Measurements from ENCODE around the gene SMAD9.

SMAD9 gene

DNA sequence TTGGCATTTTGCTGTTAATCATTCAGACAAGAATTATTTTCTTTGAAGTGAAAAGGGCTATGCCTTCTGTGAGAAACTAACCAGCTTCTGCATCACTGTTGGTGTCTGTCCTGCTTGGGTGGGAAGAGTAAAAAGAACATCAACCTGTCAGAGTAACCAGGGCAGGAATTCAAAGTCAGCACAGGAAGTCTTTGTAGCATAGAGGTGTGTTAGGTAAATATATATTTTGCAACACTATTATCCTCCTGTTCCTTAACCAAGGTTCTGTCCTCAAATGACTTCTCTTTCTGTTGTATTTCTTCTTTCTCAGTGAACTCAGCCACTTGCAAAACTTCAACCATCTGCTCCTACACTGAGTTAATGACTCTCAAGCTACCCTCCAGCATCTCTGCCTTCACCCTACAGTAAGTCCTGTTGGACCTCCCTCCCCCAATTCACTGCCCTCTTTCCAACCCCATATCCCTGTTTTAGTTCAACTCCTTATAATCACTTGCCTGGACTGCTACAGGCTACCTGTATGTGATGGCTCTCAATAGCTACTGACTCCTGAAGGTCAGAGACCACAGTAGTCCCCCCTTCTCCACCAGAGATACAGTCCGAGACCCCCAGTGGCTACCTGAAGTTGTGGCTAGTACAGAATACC, 49.9 kb downstream of the SMAD9 start:
- no peak for DNase-seq (ENCODE audit: low read depth, low spot score)
- H3K27ac ChIP-seq: peak overlapping the region; percentile 47

DNA sequence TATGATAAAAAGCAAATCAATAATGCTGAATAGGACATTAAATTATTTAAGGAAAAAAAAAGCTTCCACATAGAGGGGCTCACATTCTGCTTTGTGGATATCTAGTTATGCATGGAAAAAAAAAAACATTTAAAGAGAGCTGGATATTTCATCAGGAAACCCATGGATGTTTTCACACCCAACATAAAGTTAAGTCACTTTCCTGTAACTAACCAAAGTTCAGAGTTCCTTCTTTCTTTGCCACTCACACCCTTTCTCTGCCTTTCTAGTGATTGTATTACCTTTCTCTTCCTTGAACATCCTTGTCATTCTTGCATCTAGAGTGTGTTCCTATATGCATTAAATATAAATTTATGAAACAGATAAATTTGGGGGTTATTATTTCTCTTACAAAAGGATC, 53.8 kb downstream of the SMAD9 start:
- no peak overlapping the region for H3K27ac ChIP-seq
- DNase-seq (ENCODE audit: low read depth, low spot score): no peak

DNA sequence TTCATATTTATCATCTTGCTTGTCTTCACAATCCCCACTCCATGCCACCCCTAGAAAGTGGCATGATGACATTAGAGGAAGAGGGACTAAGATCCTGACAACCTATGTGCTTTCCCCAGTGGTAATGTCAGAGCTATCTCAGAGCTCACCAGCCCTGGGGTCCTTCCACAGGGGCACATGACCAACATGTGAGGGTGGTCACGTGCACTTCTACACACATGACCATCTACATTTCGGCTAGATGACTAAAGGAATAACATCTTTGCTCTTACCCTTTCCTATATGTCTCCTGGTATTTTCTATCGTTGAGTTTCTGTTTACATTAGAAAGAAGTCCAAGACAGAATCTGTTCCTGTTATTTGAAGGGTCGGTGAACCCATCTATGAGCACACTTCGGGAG, 54.8 kb downstream of the SMAD9 start:
- DNase-seq (ENCODE audit: low read depth, low spot score): no peak

DNA sequence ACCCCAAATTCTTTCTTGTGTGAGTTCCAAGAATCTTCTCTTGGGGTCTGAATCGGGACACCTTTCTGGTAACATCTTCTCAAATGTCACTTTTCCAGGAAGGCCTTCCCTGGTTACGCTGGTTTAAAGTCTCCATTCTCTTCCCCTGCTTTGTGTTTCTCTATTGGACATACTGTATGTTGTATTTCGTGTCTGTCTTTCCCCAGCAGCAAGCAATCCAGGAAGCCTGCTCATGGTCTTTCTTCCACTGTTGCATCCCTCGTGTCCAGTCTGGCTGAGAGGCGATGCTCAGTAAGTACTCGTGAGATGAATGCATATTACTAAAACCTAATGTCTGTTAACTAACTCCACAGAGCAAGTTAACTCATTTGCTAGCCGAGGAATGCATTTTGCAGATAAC, 57.3 kb downstream of the SMAD9 start:
- no peak overlapping the region for H3K27ac ChIP-seq
- no peak for DNase-seq (ENCODE audit: low read depth, low spot score)

More for the DNA sequence above, 54.8 kb downstream of the SMAD9 start:
- no peak overlapping the region for H3K27ac ChIP-seq

DNA sequence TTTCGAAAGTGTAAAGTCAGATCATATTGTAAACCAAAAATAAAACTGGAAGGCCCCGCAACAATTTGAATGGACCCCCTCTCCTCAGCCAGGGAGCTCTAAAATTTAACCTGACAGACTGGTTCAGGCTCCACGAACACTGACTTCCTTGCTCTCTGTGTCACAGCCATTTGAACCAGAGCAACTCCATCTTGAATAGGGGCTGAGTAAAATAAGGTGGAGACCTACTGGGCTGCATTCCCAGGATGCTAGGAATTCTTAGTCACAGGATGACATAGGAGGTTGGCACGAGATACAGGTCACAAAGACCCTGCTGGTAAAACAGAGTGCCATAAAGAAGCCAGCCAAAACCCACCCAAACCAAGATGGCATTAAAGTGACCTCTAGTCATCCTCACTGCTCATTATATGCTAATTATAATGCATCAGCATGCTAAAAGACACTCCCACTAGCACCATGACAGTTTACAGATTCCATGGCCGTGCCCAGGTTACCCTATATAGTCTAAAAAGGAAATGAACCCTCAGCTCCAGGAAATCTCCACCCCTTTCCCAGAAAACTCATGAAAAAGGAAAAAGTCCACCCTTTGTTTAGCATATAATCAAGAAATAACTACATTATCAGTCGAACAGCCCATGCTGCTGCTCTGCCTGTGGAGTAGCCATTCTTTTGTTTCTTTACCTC, 57.9 kb downstream of the SMAD9 start:
- DNase-seq (ENCODE audit: low read depth, low spot score): no peak
- no peak overlapping the region for H3K27ac ChIP-seq

DNA sequence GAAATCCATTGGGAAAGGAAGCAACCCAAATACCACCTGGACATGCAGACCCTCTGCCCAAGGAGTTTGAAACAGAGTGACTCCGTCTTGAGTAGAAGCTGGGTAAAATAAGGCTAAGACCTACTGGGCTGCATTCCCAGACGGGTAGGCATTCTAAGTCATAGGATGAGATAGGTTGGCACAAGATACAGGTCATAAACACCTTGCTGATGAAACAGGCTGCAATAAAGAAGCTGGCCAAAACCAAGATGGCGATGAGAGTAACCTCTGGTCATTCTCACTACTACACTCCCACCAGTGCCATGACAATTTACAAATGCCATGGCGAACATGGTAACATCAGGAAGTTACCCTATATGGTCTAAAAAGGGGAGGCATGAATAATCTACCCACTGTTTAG, 60.8 kb downstream of the SMAD9 start:
- DNase-seq (ENCODE audit: low read depth, low spot score): no peak
- peak overlapping the region; percentile 13 for H3K27ac ChIP-seq

DNA sequence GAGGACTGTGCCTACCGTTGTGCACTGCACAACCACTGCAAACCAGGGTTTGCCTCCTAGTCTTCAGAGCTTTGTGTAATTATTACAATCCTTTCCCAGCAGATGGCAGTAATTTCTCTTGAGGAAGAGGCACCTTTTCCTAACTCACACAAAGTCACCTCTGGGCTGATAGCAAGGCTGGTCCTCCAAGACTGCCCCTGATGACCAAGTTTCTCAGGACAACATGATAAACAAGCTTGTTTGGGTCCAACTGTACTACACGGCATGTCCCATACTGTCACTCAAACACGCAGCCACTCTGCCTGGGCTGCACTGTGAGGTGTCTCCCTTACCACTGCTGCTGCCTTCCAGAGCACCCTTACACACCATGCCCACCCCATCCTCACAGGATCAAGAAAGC, 61.7 kb downstream of the SMAD9 start:
- no peak for DNase-seq (ENCODE audit: low read depth, low spot score)
- H3K27ac ChIP-seq: no peak overlapping the region

DNA sequence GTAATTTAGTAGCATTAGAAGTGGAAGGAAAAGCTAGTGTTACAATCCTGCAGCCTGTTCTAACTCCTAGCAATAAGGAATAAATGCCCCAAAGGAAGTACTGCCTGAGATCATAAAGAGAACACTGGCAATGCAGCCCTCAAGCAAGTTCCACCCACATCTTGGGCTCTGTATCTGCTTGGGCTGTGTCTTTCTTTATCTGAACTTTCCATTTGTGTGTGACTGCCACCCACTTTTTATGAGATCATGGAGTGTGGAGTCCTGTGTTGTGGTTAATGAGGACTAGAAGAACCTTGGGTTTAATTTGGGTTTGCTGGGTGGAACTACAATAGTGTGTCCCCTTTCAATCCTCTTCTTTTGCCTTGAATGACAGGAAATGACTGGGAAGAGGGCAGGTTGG, 62.8 kb downstream of the SMAD9 start:
- no peak overlapping the region for H3K27ac ChIP-seq
- no peak for DNase-seq (ENCODE audit: low read depth, low spot score)

DNA sequence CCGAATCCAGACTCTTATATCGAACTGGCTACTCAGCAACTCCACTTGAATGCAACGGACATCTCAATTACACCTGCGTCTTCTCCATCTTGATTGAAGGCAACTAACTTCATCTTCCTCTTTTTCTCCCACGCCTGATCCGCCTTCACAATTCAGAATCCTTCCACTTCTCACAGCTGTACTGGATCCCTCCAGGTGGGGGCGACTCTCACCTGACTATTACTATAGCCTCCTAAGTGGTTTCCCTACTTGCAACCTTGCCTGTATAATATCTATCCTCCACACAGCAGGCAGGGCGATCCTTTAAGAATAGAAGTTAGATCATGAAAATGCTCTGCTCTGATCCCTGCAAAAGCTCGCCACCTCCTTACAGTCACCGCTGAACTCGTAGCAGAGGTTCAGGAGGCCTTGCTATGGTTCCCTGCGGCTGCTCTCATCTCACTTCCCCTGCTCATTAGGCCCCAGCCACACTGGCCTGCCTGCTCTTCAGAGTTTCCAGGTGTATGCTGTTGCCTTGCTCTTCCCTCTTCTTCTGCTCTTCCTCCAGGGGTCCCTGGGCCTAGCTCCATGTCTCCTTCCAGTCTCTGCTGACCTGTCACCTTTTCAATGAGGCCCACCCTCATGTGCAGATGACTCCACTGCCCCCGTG, 69.1 kb downstream of the SMAD9 start:
- no peak overlapping the region for H3K27ac ChIP-seq
- no peak for DNase-seq (ENCODE audit: low read depth, low spot score)

DNA sequence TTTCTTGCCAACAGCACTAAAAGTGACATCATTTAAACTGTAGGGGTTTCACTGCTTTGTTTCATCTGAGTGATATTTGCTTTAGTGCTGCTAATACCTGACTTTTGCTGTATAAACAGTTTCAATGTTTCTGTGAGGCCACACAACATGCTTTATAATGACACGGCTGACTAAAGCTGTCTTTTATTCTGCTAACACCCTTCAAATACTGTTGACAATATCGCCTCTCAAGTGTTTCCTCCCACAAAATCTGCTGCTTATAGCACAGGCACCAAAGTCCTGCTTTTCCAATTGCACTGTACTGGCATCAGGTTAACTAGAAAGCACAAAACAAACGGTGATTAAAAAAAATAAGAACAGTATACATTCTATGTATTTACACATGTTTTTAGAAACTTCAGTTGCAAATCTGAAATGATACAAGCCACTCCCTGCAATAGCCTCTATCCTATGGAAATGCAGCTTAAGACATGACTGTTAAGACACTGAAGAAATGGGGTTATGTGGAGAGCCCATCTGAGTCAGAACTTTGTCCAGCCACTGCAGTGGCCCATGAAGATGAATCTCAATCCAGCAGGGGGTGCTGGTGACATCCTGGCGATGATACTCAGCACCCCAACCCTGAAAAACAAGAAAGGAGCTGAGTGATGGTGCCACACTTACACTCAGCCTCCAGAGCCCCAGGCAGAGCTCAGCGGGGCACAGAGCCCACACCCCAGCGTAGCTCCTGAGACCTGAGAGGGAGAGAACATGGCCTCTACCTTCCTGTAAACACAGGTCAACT, 71.6 kb downstream of the SMAD9 start:
- DNase-seq (ENCODE audit: low read depth, low spot score): no peak
- H3K27ac ChIP-seq: no peak overlapping the region

DNA sequence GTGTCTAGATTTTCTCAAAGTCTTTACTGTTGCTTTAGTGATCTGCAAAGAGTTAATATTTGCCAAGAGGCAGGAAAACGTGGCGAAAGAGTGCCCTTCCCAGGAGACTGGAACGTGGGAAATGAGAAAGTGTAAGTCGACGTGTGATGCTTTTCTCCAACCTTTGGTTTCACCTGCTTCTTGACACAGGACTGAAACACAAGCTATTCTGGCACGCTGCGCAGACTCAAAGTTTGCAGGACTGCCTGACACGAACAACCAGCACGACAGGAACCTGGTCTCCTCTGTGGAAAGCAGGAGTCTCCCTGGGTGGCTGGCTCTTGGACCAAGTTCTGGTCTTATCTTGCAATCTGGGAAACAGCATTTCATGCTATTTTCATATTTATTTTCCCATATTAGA, 72.4 kb downstream of the SMAD9 start:
- no peak for DNase-seq (ENCODE audit: low read depth, low spot score)
- H3K27ac ChIP-seq: no peak overlapping the region

DNA sequence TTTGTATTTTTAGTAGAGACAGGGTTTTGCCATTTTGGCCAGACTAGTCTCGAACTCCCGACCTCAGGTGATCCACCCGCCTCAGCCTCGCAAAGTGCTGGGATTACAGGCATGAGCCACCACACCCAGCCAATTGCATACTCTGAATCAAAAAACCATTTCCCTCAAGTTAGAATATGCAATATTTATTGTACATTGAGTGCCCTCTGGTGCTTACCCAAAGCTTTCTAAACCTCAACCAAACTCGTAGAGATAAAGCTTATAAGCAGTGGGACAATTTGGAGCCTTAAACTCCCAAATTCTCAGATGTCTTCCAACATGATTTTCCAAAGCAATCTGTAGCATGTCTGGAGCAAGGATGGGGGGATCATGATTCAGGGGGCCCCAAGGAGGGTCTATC, 78.6 kb downstream of the SMAD9 start:
- no peak for DNase-seq (ENCODE audit: low read depth, low spot score)
- H3K27ac ChIP-seq: no peak overlapping the region

DNA sequence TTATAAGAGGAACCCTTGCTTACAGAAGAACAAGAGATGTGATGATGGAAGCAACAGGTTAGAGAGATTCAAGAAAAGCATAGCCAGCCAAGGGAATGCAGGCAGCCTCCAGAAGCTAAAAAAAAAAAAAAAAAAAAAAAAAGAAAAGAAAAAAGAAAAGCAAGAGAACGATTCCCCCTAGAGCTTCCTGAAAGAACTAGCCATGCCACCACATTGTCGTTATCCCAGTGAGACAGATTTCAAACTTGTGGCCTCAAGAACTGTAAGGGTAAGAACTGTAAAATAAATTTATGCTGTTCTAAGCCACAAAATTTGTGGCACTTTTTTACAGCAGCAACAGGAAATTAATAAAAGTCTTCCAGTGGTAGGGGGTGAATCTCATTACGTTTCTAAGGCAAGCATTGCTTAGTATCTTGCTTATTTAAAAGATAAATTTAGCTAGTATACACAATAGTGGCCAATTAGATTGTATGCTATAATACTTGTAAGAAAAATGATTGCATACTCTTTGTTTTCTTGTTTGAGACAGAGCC, 79.3 kb downstream of the SMAD9 start:
- H3K27ac ChIP-seq: no peak overlapping the region
- no peak for DNase-seq (ENCODE audit: low read depth, low spot score)

DNA sequence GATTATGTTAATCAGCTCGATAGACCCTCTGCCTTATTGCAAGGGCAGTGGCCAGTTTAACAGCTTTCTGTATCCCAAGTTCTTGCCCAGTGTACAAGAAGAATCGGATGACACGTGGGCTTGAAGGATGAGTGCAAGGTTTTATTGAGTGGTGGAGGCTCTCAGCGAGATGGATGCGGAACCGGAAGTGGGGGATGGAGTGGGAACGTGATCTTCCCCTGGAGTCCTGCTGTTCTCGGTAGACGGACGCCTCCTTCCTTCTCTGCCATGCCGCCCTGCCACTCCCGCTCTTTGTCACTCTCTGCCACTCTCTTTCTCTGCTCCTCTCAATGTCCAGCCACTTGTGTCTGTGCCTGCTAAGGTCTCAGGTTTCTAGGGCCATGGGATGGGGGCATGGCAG, 80.1 kb downstream of the SMAD9 start:
- no peak overlapping the region for H3K27ac ChIP-seq
- DNase-seq (ENCODE audit: low read depth, low spot score): no peak

DNA sequence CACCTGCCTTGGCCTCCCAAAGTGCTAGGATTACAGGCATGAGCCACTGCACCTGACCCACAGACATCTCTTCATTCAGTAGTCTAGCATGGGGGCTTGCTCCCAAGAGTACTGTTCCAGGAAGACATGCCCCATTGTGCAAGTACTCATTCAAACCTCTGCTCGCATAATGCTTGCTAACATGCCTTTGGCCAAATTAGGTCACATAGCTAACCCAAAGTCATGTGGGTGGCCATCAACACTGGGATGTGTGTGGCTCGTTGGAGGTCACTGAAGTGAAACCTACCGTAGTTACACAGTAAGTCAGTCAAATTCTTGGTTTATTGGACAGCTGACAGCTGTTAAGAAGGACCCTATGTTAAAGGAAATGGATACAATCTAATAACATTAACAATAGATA, 80.8 kb downstream of the SMAD9 start:
- no peak for DNase-seq (ENCODE audit: low read depth, low spot score)
- H3K27ac ChIP-seq: no peak overlapping the region

DNA sequence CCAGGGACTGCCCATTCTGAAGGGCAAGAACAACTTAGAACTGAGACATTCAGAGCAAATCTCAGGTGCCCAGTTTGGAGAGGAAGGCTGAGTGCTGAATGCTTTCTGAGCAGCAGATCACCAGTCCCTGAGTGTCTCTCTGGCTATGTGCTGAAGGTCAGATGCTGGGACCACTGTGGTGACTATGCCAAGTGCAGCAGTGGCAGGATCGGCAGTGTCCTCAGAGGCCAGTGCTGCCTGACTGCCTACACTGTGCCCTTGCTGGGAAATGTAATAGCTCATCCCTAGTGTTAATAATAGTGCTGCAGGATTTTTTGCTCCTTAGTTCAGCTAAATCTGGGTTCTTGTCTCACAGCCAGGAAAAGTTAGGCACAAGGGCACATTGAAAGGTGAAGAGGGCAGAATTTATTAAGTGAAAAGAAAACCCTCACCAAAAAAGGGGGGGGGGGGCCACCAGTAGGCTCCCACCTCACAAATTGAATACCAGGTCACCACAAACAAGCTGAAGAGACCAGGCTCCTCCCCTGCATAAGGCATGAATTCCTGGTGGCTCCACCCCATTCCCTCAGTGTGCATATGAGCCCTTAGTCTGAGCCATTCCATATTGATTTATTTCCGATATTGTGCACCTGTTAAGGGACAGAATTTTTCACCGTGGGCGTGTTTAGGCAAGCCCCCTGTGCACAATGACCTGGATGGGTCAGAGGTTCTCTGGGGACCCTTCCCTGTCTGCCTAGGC, 82.5 kb downstream of the SMAD9 start:
- DNase-seq (ENCODE audit: low read depth, low spot score): no peak
- no peak overlapping the region for H3K27ac ChIP-seq

DNA sequence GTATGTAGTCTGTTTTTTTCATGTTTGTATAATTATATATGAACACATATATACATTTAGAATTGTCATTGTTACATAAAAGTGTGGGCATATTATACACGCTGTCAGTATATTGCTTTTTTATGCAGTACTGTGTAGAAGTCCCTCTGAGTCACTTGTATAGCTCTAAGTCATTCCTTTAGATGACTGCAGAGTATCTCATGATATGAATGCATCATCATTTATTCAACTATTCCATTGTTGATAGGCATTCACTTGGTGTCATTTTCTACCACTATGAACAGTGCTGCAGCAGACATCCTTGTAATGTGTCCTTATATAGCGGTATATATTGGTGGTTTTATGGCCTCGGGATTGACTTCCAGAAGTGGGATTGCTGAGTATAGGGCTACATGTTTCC, 85.7 kb downstream of the SMAD9 start:
- no peak for DNase-seq (ENCODE audit: low read depth, low spot score)
- no peak overlapping the region for H3K27ac ChIP-seq

DNA sequence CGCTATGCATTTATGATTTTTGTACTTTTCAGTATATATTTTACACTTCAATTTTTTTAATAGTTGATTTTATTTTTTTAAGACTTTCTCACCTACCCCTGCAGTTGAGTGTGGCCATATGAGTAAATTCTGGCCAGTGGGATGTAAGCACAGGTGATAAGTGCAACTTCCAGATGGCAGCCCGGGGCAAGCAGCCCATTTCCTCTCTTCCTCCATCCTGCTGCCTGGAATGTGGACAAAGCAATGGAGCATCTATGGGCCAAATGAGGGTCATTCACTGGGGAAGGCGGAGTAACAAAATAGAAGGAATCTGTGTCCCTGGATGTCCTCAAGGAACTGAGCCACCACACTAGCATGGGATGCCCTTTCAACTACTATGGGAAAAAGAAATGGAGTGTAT, 88.7 kb downstream of the SMAD9 start:
- no peak for DNase-seq (ENCODE audit: low read depth, low spot score)
- no peak overlapping the region for H3K27ac ChIP-seq

DNA sequence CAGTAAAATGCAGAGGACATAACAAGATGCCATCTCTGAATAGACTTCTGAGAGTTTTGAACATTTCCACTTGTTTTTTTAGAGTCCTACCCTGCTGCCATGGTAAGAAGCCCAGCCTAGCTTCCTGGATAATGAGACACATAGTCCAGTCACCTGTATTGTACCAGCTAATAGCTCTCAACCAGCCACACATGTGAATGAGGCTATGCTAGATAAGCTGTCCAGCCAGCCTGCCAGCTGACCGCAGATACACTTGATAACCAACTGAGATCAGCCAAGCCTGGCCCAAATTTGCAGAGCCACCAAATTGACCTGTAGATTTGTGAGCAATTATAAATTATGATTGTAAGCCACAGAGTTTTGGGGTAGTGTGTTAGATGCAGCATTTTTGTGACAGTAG, 90.3 kb downstream of the SMAD9 start:
- DNase-seq (ENCODE audit: low read depth, low spot score): no peak
- no peak overlapping the region for H3K27ac ChIP-seq

DNA sequence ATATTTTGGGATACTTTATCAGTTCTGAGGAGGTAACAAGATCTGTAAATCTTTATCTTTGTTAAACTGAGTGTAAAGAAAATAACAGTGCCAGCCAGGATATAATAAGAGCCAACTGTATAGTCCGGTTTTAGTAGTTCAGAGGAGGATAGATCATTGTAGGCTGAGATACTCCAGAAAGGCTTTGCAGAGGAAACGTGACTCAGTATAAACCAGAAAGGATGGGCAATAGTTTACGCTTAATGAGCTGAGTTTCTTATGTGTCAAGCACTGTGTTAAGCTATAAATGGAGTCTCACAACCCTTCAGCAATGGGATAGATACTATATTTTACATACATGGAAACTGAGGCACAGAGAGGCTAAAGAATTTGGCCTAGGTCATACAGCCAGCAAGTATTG, 97.3 kb downstream of the SMAD9 start:
- H3K27ac ChIP-seq: no peak overlapping the region
- no peak for DNase-seq (ENCODE audit: low read depth, low spot score)

All from epithelial cell of prostate (primary cell).